NCI-H2107 treated with DMSO at 0.1 percent for 48 hours (cell line): ENCODE data around the gene PHACTR2.

Experiments used
- DNase-seq: peaks from one replicate; lab custom pipeline; 2025; ENCODE audit not compliant: unreplicated experiment; lab: John Stamatoyannopoulos, UW

PHACTR2 gene

DNA sequence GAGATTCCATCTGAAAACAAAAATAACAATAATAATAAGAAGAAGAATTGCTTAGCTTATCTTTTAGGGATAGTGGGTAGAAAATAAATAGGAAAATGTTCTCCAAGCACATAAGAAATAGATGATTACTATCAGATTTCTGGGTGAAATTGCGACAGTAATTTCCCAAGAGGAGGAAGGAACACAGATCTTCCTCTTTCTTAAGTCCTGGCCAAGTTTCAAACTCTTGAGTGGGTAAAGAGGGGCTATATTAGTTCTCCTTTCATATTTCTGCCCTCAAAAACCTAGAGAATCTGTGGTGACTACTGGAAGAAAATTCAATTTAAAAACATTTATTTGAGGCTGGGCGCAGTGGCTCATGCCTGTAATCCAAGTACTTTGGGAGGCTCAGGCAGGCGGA, 63.7 kb downstream of the PHACTR2 start:
- no peak for DNase-seq

DNA sequence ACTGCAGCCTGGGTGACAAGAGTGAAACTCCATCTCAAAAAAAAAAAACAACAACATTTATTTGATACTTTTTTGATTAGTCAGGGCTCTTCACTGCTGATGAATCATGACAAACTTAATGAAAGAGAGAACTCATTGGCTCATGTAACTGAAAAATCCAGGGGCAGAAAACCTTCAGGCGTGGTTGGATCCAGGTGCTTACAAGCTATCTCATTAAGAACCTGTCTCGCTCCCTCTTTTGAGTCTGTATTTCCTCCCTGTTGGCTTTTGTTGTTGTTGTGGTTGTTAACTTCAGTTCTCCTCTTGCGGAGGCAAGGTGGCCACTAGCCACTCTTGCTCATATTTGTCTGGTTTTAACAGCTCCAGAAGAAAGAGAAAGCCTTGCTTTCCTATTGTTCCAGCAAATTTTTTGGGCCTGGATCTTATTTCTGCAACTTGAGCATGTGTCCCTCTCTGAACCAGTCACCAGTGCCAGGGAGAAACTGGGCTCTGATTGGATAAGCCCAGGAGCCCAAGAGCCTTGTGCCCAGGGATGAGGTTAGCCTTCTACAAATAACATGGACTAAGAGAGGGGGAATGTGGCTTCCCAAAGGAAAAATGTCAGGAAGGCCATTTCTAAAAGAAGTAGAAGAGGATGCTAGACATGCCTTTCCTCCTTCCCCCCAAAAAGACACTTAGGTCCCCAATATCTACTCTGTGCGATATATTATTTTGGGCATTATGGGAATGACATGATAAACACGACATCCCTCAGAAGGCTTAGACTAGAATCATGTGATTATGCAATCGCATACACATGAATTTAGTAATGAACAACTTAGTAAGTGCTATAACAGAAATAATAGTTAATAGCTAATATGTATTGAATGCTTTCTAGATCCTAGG, 64.5 kb downstream of the PHACTR2 start:
- DNase-seq = no peak

DNA sequence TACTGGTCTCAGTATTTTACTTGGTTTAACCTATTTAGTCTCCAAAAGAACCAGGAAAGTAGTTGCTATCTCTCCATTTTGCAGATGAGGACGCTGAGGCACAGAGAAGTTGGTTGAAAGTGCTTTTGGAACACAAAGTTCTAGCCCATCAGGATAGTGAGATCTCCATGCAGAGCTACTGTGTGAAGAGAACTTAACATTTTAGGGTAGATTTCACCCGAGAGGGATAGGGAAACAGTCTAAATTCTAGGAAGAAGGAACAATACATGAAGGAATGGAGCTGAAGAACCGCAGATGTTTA, 65.1 kb downstream of the PHACTR2 start:
- DNase-seq = no peak

DNA sequence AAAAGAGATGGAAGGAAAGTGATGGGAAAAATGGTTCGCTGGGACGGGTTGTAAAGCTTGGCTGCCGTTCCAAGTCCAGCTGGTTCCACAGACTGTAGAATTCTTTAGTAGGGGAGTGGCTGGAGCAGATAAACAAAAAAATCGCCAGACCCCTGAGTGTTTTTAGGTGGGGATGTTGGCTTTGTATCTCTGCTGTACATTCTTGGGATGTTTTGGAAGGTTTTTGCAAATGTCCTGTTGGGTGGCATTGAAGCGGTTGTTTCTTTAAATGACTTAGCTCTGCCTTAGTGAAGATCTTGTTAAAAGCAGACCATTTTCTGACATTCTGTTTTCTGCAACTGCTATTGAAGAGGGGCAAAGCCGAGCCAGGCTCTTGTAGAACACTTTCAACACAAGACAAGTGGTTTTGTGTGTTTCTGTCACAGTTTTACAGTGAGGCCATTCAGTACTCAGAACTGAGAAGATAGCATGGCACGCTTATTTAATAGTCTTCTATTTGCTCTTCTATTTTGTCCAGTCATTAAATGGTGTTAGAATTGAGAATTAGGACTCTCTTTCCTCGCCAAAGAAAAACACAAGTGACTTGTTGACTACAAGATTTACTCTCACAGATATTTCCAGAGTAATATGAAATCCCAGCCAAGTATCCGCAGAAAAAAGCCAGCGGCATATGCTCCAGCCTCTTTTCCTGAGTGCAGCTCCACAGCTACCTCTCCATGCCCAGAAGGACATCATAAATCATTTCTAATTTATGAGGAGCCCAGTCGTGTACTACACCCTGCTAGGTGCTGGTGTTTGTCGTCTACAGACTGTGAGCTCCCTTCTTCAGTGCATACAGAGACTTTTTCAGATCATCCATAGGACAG, 65.8 kb downstream of the PHACTR2 start:
- no peak for DNase-seq

DNA sequence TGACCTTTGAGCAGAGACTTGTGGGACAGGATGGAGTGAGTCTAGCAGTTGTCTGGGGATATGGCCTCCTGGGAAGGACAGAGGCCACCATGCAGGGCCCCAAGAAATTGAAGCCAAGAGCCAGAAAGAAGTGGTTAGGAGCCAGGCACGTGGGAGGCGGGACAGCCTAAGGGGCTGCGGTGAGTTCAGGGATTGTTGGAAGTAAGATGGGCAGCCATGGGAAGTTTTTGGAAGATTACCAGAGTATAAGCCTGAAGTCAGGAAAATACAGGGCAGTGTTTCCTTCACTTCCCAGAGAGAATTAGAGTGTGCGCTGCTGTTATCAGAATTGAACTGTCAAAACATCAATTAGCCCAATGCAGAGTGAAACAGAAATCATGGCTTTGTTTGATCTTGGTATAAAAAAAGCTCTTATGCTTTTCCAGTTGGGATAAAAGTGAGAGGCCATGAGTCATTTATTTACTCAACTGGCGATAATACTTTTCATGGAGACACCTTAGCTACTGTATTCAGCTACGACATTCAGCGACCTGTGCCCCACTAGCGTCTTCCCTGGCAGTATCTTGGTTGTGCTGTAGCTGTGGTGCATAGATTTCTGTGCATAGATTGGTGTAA, 66.9 kb downstream of the PHACTR2 start:
- peak; percentile 37 for DNase-seq

DNA sequence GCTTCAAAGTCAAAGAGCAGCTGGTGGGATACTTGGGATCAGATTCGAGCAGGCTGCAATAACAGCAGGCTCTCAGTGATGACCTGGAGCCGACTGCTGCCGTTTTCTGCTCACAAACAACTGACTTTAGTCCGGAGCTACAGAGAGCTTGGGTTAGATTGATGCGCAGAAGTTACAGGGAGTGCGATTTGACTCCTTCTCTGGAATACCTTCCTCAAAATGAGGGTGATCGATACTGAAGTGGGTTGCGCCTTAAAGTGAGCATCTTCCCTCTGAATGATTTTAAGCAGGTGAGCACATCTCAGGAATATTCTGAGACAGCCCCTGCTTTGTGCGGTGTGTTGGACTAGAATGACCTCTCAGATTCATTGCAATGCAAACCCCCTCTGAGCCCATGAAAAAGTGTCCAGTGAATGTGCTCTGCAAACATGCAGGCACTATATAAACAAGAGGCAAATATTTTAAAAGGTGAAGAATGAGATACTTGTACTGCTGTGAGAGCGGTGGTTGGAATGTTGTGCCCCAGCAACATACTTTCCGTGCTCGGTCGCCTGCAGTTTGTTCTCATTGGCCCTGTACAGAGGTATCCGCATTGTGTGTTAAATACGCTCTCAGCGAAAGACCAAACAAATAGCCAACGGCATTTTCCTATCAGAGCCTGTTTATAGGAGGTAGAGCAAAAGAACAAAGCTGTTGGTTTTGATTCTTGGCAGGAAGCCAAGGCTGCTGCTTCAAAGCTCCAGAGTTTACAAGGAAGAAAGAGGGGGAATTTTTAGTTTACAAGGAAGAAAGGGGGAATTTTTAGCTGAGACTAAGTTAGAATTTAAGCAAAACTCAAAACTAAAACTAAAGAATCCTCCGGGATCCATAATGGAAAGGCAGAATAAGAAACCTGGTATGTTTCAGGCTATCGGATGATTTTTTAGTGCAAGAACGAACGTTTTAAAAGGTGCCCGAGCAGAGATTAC, 67.7 kb downstream of the PHACTR2 start:
- DNase-seq = peak; percentile 73

DNA sequence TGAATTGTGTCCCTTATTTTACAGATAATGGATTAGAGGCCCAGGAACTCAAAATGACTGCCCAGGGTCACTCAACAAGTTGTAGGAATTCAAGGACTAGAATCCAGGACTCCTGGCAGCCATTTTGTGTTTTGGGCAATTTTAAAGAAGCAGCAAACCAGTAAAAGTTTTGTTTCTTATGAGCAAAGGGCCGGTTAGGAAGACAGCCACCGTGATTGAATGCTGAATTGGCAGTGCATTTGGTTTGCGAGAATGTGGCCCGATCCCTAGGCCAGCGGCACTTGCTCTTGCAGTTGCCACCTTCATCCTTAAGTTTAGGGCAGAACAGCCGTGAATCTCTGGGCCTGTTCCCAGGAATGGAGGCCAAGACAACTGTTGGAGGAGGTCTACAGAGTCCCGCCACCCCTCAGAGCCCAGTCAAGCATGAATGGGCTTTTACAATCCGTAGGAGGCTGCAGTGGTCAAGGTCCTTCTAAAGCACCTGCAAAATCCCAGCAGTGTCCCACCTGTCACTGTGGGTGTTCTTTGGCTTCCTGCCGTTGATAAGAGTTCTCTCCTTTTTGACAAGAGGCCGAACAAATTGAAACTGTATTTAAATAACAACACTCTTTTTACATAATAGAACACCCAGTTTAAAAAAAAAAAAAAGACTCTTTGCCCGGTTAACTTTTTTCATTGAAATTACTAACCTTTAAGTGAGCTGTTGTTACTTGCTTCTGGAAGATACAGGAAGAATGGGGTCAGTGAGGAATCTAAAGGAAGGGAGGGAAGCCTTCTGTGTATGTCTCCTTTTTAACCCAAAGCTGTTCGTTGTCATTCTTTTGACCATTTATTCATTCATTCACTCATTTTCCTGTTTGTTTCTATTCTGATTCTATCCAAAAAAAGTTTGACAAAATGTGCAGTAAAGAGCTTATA, 68.7 kb downstream of the PHACTR2 start:
- no peak for DNase-seq

DNA sequence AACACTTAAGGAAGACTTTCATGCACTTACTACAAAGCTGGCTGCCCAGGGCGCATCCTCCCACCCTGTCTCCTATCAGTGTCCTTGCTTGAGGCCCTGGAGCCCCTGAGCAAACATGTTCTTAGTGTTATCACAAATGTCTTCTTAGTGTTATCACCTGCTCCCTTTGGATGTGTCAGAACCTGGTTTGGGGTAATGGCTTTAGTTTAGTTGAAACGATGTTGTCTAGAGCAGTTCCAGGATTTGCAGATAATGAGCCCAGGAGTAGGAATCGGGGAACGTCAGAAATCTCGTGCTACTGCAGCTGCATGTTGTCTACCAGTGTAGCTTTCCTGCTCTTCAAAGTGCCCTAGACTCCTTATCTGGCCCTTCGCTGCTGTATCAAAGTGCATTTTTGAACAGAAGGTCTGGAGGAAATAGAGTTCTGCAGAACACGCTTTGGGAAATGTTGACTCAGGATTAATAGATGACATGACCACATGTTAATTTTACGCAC, 69.6 kb downstream of the PHACTR2 start:
- no peak for DNase-seq

DNA sequence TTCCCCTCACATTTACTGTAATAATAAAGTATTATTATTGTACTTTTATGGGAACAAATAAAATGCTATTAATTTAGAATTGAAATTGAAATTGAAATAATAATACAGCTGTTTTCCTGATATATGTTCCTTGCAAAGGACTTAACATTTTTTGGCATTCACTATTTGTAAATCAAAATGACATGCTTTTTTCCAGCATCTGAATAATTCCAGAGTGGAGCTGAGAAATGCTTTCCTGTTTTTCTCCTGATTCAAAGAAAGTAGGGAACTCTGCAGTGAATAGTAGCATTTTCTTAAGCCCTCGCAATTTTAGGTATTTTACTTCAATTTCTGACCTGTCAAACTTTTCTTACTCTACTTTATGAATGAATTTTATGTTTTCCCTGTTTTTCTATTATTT, 72.1 kb downstream of the PHACTR2 start:
- DNase-seq = no peak

DNA sequence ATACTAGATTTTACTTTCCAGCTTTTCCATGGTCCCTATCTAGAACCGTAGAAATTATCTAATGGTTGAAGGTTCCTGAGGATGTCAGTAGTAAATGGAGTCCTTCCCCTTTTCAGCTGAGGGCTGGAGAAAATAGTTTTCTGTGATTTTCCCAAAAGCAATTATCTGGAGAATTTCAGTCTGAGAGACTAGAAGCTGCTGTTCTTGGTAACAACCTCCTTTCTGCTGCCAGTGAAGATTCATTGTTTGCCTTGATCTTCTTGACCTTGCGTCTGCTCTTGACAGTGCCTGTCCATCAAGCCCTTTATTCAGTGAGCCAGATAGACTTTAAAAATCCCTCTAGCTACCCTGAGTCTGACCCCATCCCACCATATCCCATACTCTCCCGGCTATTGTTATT, 73.1 kb downstream of the PHACTR2 start:
- no peak for DNase-seq

DNA sequence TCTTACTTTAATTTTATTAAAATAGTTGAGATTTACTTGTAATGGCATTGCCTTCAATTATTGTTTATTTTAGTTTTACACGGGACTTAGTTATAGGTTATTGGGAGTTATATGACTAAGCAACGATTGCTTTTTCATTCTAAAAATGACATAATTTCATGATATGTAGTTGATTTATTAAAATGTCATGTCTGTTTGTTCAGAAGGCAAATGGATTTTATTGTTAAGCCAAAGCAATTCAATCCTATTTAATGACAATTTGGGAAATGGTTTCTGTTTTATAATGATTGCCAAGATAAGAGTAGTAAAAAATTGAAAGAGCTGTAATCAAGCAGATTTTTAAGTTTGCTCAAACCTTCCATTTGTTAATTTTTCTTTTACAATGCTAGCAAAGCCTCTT, 74.7 kb downstream of the PHACTR2 start:
- no peak for DNase-seq

DNA sequence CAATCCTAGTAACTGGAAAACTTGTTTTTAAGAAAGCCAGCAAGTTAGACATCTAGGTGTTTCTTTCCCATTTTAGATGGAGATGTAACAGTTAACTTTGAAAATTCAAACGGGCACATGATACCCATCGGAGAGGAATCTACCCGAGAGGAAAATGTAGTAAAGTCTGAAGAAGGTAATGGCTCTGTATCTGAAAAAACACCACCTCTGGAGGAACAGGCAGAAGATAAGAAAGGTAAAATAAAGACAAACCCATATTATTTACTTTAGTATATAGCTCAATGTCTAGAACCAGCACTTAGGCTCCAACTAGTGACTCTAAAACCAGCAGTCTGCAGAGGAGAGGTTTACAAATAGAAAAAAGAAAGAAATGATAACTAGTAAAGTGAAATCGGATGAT, 75.9 kb downstream of the PHACTR2 start:
- no peak for DNase-seq

DNA sequence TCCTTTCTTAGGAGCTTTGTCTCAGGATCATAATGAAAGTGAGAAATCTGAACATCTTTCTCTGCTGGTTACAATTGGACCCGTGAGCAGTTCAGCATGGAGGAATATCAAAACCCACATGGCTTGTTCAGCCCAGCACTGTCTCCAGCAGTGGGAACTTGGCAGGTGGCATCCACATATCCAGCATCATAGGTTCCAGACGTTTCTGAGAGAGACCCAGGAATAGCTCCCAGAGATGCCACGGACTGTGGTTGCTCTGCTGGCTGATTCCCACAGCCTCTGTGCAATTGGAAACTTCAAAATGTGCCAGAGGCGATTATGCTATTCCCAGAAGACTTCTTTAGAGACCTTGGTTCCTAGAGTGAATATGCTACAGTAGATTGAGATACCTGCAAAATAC, 76.4 kb downstream of the PHACTR2 start:
- DNase-seq = no peak

DNA sequence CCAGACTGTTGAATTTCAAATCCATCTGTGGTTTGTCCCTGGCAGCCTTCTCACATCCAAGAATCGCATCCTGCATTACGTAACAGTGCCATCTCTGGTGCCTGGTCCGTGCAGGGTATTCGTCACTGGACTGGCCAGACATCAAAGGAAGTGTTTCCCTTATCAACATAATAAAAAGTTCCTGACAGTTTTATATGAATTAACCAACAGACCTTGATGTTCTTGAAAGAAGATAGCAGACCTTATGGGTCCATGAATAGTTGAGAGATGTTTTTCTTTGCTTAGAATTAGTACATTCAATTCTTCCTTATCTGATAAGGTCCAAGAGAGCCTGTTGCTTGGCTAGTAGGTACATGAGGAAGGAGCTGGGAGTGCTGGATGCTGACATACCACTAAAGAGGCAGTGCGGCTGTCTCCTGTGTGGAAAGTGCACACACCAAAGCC, 77.6 kb downstream of the PHACTR2 start:
- no peak for DNase-seq

DNA sequence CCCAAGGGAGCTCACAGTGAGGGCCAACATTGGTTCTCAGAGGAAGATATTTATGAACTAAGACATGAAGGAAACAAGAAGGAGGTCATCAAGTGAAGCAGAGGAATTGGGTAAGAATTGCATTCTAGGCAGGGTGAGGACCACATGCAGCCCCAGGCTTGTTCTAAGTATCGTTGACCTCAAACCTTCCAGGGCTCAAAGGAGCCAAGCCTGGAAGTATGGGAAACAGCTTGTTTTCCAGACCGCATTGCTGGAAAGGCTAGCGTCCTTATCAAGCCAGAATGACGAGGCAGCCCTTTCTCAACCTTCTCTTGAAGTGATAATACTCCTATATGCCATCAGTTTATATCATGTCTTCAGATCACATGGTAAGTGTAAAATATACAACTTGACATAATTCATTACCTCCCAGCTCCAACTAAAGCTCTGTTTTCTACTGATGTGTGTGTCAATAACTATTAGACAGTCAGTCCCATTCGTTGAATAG, 79.6 kb downstream of the PHACTR2 start:
- DNase-seq = no peak

DNA sequence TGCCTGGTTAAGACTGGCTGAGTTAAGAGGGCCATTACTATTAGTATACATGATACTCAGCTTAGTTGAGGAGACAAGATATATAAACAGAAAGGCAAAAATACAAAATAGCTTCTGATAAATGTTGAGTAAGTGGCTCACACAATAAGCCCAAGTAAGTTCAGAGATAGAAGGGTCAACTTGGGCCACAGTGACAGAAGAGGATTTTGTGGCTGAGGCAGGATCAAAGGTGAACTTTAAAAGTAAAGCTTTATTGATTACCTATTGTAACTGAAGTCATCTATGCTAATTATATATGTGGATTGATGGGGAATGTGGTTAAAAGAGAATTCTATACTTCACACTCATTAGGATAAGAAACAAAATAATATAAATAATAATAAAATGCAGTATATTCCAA, 80.8 kb downstream of the PHACTR2 start:
- DNase-seq = no peak

DNA sequence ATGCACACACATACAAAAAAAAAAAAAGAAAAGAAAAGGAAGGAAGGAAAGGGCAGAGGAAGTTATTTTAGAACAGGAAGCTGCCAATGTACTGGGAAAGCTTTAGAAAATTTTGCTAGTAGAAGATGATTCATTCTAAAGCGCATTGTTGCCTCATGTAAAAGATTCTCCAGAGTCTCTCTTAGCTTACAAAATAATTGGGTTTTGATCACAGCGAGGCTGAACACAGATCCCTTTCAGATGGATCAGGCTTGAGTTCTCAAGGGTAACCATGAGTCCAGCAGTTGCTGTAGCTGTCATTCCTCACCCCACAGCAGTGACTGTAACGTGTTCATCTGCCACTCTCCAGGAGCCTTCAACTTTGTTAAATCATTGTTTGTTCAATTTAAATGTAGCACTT, 81.9 kb downstream of the PHACTR2 start:
- no peak for DNase-seq

DNA sequence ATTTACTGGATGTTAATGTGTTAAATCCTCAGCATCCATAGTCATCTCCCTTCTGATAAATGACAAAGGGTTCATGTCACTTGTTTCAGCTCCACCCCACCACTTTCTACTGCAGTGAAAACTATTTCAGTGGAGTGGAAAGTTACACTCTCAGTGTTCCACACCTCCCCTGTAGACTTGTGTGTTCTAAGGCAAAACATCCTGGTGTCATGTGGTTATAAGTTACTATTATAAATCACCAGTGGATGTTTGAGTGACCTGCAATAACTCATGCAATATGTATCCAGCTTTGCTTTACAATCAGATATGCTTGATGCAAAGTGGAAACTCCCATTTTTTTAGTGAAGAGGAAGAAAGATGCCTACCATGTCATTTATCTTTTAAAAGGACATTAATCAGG, 83.3 kb downstream of the PHACTR2 start:
- DNase-seq = no peak

DNA sequence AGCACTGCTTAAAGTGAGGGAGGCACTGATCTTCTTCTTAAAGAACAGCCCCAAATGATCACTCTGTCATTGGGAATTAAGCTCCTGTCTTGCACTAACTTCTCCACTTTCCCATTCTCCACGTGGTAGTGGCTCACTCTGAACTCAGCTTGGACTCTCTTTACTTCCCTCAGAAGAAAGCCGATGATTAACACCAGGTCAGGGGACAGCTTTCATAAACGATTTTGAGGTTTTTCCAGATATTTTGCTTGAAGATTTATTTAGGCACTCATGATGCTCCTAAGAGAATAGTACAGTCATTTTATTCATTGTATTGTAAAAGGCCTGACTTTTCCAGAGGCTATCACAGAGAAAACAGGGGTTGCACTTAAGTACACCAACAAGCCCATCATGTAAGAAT, 84.4 kb downstream of the PHACTR2 start:
- DNase-seq = no peak
